GM21526 (cell line): Measurements from ENCODE around the gene FKBP5.
"Not testable (repeated sequence)": the region's sequence is repeated elsewhere in the genome, so short reads cannot be mapped to it uniquely, and the experiment has no call there.

Experiments
- ATAC-seq: cut with Tn5 transposase; IDR thresholded peaks from one replicate; pipeline ENCODE4 v1.9.1; 2021; ENCODE audit warnings: moderate library complexity; ENCODE audit not compliant: unreplicated experiment, low FRiP score

FKBP5 gene

DNA sequence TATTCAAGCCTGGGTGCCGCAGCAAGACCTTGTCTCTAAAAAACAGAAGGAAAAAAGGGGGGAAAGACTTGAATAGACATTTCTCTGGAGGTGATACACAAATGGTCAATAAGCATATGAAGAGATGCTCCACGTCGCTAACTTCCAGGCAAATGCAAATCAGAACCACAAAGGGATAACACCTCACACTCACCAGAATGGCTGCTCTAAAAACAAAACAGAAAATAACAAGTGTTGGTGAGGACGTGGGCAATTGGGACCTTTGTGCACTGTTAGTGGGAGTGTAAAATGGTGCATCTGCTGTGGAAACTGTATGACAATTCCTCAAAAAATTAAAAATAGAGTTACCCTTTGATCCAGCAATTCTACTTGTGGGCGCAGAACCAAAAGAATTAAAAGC is 127.6 kb downstream of the FKBP5 start:
- no peak for ATAC-seq

DNA sequence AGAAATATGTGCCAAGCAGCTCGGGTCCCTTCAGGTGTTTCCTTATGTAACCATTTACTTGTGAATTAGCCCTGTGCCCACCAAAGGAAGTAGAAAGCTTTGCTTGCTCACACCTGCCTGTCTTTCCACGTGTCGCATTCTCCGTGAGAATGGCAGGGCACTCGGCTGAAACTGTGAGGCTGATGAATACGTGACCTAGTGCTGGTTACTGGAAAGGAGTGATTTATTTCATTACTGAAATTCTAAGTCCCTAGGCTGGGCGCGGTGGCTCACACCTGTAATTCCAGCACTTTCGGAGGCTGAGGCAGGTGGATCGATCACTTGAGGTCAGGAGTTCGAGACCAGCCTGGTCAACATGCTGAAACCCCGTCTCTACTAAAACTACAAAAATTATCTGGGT is 130.1 kb downstream of the FKBP5 start:
- no peak for ATAC-seq

DNA sequence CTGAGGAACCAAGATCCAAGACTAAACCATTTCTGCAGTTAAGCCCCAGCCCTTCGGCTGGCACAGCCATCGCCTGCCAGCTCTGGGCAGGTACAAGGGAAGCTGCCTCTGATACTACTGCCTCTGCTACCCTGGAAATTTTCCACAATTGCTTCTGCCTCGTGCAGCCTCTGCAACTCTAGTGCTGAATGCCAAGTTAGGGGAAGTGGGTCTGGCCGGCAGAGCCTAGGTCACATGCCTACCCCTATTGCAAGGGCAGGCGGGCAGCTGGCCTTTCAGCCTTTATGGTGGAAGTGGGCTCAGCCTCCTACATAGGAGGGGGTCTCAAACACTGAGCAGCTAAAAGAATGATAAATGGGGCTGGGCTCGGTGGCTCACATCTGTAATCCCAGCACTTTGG is 131.5 kb downstream of the FKBP5 start:
- no peak for ATAC-seq

DNA sequence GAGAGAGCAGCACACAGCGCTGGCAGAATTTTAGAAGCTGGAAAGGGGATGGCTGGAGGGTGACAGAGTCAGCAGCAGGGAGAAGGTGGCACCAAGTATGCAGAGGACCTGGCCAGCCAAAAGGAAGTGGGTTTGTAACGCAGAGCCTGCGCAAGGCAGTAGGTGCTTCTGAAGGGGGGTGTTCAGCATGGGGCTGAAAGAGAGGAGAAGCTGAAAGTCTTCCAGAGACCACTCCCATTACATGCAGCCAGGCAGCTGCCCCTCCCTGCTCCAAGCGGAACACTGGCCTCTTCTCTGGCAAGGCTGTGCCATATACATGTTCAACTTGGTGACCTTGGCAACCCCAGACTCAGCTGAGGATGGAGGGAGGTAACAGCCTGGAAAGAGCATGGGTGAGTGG is 133.9 kb downstream of the FKBP5 start:
- no peak for ATAC-seq

DNA sequence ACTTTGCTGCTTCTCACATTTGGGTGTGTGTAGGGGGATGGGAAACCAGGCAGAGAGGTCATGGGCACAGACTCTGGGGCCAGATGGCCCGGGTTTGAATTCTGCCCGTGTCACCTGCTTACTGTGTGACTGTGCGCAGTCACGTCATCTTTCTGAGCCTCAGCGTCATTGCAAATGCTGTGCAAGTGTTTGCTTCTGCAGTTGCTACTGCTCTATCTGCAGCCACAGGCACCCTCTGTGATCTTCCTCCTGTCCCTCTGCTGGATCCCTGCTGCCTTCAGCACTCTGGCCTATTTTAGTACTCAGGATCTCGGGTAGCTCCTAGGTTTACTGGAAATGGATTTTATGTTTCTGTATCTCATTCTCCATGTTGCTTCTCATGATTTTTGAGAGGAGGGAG is 135.4 kb downstream of the FKBP5 start:
- no peak for ATAC-seq

DNA sequence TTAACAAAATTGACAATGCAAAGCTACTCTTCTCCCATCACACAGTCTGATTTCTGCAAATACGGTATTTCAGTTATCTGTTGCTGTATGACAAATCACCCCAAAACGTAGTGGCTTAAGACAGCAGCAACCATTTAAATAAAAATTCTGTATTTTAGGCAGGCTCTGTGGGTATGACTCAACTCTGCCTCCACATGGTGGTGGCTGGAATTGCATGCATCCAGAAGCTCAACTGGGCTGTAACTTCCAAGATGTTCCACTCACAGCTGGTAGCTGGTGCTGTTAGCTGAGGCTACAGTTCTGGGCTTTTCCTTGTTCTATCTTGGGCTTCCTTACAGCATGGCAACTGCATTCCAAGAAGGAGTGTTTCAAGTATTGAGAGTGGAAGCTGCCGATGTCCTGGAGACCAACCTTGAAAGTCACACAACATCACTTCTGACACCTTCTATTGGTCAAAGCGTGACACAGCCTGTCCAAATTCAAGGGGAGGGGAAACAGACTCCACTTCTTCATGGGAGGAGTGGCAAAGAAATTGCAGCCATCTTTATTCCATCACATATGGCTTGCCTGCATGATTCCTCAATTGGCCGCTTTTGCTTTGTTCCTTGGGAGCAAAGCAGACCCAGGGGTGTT is 136.3 kb downstream of the FKBP5 start:
- no peak for ATAC-seq

DNA sequence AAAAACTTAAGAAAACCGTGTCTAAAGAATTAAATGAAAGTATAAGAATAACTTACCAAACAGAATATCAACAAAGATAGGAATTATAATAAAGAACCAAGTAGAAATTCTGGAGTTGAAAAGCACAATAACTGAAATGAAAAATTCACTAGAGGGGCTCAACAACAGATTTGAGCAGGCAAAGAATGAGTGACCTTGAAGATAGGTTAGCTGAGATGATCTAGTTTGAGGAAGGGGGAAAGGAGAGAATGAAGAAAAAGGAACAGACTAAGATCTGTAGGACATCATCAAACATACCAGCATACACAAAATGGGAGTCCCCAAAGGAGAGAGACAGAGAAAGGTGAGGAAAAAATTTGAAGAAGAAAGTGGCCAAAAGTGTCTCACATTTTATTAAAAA is 138.3 kb downstream of the FKBP5 start:
- ATAC-seq, result no peak

DNA sequence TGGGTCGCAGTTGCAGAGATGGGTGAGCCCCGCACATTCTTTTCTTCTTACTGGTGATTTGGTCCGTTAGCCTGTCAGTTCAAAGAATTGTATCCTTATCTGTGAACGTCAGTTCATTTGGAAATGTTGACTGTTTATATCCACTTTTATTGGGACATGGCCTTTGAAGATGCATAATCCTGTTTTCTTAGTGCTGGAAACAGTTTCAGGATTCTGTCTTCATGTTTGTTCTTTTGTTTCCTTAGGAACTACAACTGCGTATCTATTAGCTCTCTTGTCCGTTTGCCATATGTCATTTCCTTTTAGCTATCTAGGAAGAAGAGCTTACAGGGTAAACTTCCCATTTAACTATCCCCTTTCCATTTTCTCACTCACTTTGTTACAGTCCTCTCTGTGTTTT is 141.0 kb downstream of the FKBP5 start:
- ATAC-seq, result no peak

DNA sequence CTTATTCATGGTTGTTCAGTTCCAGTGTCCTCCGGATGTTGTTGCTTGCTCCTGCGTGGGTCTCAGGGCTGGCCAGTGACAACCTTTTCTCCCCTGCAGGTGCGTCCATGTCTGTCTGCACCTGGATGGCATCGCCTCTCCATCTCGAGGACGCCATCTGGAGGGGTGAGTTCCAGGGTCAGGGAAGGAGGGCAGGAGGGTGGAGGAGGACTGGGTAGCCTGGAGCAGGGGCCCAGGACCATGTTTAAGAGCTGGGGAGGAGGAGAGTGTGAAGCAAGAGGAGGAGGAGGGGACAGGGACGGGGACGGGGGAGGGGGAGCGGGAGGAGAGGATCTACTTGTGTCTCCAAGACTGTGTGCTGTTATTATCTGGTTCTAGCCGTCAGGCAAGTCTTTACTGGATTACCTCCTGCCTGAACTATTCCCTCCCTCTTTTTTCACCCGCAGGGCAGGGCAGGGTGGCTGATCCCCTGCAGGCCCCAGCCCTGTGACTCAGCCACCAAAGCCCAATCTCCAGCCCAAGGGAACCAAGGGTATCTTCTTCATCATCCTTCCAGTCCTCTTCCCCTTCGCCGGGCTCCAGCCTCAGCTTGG is 143.8 kb downstream of the FKBP5 start:
- no peak for ATAC-seq

DNA sequence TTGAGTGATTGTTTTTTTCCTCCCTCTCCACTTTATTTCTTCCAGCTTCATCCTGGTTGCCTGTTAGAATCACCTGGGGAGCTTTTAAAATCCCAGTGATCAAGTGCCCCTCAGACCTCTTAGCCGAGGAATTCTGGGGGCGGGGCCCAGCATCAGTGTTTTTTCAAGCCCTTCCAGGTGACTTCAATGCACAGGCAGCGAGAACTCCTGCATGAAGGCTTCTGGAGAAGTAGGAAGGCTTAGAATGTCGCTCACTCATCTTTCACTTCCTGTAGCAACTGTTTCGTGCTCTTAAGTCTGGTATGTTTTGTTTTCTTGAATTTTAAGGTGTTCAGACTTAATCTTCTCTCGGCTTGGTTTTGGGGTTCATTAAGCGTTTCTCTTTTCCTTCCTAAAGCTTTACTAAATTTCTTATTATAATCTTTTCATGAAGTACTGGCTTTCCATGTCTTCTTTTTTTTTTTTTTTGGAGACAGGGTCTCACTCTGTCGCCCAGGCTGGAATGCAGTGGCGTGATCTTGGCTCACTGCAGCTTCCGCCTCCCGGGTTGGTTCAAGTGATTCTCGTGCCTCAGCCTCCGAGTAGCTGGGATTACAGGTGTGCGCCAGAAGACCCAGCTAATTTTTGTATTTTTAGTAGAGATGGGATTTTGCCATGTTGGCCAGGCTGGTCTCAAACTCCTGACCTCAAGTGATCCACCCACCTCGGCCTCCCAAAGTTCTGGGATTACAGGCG is 145.1 kb downstream of the FKBP5 start:
- ATAC-seq, result no peak

DNA sequence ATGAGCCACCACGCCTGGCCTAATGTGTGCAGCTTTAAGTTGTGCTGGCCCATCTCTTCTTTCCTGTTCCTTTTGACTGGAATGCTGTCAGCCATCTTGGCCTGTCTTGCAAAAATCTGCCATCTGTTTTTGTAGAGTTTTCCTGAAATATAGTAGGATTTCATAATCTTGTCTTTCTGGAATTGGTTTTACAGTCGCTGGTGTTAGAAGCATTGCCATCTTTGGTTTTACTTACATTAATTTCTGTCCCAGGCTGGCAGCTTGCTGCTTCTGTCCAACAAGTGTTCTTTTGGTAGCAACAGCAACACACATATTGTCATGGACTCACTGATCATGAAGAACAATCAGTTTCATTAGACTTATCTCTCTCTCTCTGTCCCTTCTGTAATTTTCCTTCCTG is 146.9 kb downstream of the FKBP5 start:
- ATAC-seq, result no peak

DNA sequence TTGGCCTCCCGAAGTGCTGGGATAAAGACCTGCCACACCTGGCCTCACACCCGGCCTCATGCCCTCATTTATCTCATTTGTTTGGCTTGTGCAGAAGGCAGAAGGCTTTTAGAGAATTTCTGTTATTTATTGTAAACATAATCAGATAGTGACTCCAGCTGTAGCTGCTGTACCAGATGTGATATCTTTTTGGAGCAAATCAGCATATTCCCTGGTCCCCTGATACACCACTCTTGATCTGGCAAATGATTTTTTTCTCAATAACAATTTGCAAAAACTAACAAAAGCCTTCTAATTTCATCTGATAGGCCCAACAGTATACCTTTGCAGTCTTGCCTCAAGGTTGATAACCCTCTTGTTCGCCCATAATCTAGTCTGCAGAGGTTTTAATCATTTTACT is 149.5 kb downstream of the FKBP5 start:
- ATAC-seq, result no peak

DNA sequence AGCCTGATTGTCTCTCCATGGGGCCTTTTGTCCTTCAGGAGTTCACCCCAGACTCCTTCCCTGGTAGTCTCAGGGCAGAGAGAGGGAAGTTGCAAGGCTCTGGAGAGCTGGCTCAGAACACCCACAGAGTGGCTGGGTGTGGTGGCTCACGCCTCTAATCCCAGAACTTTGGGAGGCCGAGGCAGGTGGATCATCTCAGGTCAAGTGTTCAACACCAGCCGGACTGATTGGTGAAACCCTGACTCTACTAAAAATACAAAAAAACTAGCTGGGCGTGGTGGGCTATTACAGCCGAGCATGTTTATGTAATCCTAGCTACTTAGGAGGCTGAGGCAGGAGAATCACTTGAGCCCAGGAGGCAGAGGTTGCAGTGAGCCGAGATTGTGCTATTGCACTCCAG is 152.9 kb downstream of the FKBP5 start:
- ATAC-seq, result not testable (repeated sequence)

DNA sequence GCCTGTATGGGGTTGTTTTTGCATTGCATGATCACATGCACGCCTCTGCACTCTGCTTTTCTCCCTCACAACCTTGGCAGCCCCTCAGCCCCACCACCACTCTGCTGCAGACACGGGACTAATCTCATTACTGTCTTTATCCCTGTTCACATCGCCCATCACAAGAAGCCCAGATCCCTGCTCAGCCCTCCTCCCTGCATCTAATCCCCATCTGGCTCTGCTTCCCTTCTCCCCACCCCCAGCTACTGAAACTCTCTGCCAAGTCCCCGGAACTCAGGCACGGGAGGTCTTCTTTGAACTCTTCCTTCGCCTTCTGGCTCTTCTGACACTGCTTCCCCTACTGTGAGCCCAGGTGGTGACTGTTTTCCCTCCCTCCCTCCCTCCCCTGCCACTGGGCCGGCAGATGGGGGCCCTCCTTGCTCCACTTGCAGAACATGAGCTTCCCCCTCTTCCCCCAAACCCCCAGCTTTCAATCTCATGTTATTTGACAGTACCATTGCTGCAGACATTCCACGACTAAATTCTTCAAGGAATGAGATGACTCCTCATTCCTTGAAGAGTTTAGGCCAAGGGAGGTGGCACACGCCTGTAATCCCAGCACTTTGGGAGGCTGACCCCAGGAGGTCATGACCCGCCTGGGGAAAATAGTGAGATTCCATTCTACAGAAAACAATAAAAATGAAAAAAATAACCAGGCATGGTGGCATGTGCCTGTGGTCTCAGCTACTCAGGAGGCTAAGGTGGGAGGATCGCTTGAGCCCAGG is 154.1 kb downstream of the FKBP5 start:
- no peak for ATAC-seq

DNA sequence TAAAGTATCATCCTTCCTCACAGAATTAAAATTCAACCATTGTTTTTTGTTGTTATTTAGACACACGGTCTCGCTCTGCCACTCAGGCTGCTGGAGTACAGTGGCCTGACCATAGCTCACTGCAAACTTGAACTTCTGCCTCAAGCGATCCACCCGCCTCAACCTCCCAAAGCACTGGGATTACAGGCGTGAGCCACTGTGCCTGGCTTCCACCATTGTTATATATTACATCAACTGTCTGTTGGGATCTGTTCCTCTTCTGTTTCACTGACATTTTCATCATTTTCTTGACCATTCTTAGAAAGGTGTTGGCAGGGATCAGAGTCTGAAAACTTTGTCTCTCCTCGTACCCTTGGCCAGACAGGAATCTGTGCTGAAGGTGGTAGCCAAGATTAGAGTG is 154.7 kb downstream of the FKBP5 start:
- no peak for ATAC-seq

DNA sequence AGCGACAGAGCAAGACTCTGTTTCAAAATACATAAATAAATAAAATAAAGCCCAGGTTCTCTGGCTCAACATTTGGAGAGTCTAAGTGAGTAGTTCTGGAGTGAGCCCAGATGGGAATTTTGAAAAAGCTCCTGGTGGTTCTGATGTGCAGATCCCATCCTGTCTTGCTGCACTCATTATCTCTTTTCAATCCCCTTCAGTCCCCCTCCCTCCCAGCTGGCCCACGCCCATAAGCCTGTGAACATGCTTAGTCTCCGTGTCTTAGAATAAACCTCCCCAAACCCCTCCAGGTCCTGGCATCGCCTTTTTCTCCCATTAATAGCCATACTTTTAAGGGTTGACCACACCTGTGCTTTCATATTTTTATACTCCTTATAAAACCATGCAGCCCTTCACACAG is 156.6 kb downstream of the FKBP5 start:
- ATAC-seq, result no peak

DNA sequence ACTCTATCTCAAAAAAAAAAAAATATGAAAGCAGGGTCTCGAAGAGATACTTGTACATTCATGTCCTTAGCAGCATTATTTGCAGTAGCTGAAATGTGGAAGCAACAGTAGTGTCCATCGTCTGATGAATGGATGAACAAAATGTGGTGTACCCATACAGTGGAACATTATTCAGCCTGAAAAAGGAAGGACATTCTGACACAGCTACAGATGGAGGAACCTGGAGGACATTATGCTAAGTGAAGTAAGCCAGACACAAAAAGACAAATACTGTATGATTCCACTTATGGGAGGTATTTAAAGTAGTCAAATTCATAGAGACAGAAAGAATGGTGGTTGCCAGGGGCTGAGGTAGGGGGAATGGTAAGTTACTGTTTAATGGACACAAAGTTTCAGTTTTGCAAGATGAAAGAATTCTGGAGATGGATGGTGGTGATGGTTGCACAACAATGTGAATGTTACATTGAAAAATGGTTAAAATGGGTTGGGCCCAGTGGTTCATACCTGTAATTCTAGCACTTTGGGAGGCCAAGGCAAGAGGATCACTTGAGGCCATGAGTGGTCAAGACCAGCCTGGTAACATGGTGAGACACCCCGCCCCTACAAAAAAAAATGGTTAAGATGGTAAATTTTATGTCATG is 164.2 kb downstream of the FKBP5 start:
- ATAC-seq, result no peak
